A673 (cell line): ENCODE measurements around the gene KBTBD12. TPM values are rescaled to one million over a fixed set of nuclear protein-coding genes. Genes with fewer than 3 reads are reported as not detected.
"Not testable (repeated sequence)": the region's sequence is repeated elsewhere in the genome, so short reads cannot be mapped to it uniquely, and the experiment has no call there.

Experiments
- BruUV-seq: library from RNA; stranded (reverse); fragments of 400-500 nt; replicated peaks from 2 replicates; lab custom pipeline; 2021; lab: Mats Ljungman, UMichigan
- CTCF ChIA-PET: fragments of 300-600 bp; sonication (Branson Sonifier 250); formaldehyde crosslinking; loops from one replicate; lab custom pipeline; 2022; ENCODE audit warnings: antibody characterized with exemption; lab: Charles Lee
- POLR2A ChIA-PET: fragments of 300-600 bp; sonication (Branson Sonifier 250); formaldehyde crosslinking; loops from one replicate; lab custom pipeline; 2022; ENCODE audit warnings: antibody characterized with exemption; ENCODE audit not compliant: low non-redundant PET; lab: Charles Lee
- DNase-seq: peaks from one replicate; pipeline ENCODE4 v3.0.0-alpha.2; 2015; ENCODE audit warnings: low spot score
- H3K27ac ChIP-seq: fragments of 200-600 bp; sonication (generic); 2 replicates; pipeline ENCODE4 v1.5.1; 2016; ENCODE audit warnings: mixed run types, low read depth, mild to moderate bottlenecking, mixed read lengths, antibody characterized with exemption, low read length; ENCODE audit not compliant: poor library complexity, severe bottlenecking
- H3K27me3 ChIP-seq: fragments of 200-600 bp; sonication (generic); replicated peaks from 2 replicates; pipeline ENCODE4 v1.6.1; 2017; ENCODE audit warnings: mixed run types, low read depth, mild to moderate bottlenecking, mixed read lengths, antibody characterized with exemption, low read length; ENCODE audit not compliant: insufficient read depth, poor library complexity
- H3K36me3 ChIP-seq: fragments of 200-600 bp; sonication (generic); 2 replicates; pipeline ENCODE4 v1.6.1; 2016; ENCODE audit warnings: mixed run types, mild to moderate bottlenecking, mixed read lengths, antibody characterized with exemption, low read length; ENCODE audit not compliant: insufficient read depth, poor library complexity, severe bottlenecking
- H3K4me1 ChIP-seq: fragments of 200-600 bp; sonication (generic); 2 replicates; pipeline ENCODE4 v1.6.1; 2017; ENCODE audit warnings: mixed run types, mild to moderate bottlenecking, mixed read lengths, antibody characterized with exemption, low read length; ENCODE audit not compliant: insufficient read depth, poor library complexity, severe bottlenecking
- H3K4me3 ChIP-seq: fragments of 200-600 bp; sonication (generic); 2 replicates; pipeline ENCODE4 v1.5.1; 2016; ENCODE audit warnings: low read depth, mixed run types, mild to moderate bottlenecking, mixed read lengths, low read length; ENCODE audit not compliant: poor library complexity, severe bottlenecking
- H3K9me3 ChIP-seq: fragments of 200-600 bp; sonication (generic); 2 replicates; pipeline ENCODE4 v1.6.1; 2016; ENCODE audit warnings: mixed run types, low read depth, mild to moderate bottlenecking, mixed read lengths, antibody characterized with exemption, low read length; ENCODE audit not compliant: poor library complexity, severe bottlenecking
- CTCF ChIP-seq: fragments of 300-800, 200-600 bp; sonication (generic); conservative IDR thresholded peaks from 2 replicates; pipeline ENCODE4 v1.5.1; 2017; ENCODE audit warnings: low read depth, mild to moderate bottlenecking, antibody characterized with exemption, low read length, moderate library complexity, mixed read lengths
- EZH2 ChIP-seq: fragments of 200-600 bp; sonication (generic); IDR thresholded peaks from 2 replicates; pipeline ENCODE4 v1.6.1; 2017; ENCODE audit warnings: borderline replicate concordance, low read depth, mild to moderate bottlenecking, mixed read lengths, antibody characterized with exemption, low read length; ENCODE audit not compliant: poor library complexity, severe bottlenecking
- intact Hi-C: fragments of 100-400 bp; cut with micrococcal nuclease; formaldehyde crosslinking; loops from one replicate; pipeline ENCODE4 v1.10.0; 2022; ENCODE audit not compliant: unreplicated experiment
- total RNA-seq: library from RNA; stranded (reverse); gene quantifications from 2 replicates; pipeline ENCODE4 v1.2.3, GENCODE V29; 2021

The KBTBD12 gene
- total RNA-seq, 1 experiment from 2014 or later, result not detected

DNA sequence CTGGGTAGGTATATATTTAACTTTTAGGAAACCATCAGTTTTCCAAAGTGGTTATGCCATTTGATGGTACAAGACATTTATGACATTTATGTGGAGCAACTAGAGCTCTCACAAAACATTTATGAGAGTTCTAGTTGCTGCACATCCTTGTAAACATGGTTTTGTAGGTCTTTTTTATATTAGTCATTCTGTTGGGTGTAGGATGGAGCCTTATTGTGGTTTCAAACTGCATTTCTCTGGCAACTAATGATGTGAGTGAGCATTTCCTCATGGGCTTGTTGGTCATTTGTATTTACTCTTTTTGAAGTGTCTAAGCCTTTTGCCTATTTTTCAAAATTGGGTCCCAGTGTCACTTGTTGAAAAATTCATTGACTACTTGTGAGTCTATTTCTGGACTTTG, 47.0 kb upstream of the KBTBD12 start:
- no peak overlapping the region for H3K4me3 ChIP-seq
- CTCF ChIA-PET, result no interaction called here
- no peaks in the 10 kb centered on the region for H3K4me1 ChIP-seq
- TF ChIP-seq CTCF, result no peak
- no peak for TF ChIP-seq EZH2
- H3K27ac ChIP-seq, result no peak overlapping the region
- H3K27me3 ChIP-seq, result peaks cover 30% of the 10 kb centered on the region
- POLR2A ChIA-PET, result no interaction called here
- H3K9me3 ChIP-seq, result no peaks in the 10 kb centered on the region
- H3K36me3 ChIP-seq, result no peaks in the 10 kb centered on the region
- DNase-seq, result no peak
- BruUV-seq, result no TSS peak
- intact Hi-C loops, result no loop called here

GRCh38 chr3:127870156-127870555, 44.9 kb upstream of the KBTBD12 start:
- no peak for DNase-seq
- Histone ChIP-seq H3K4me1 (no peaks in the 10 kb centered on the region), H3K9me3 (no peaks in the 10 kb centered on the region), H3K27ac (no peak overlapping the region), H3K4me3 (no peak overlapping the region), H3K36me3 (no peaks in the 10 kb centered on the region), H3K27me3 (peaks cover 30% of the 10 kb centered on the region)
- ChIA-PET POLR2A (no interaction called here), CTCF (interaction anchor here (0.7 kb wide), 1 partner anchor 173 kb away, joined by 3 read pairs; no protein-coding TSS in a partner anchor)
- no TSS peak for BruUV-seq
- intact Hi-C loops, result no loop called here
- no peak for TF ChIP-seq CTCF
- no peak for TF ChIP-seq EZH2

DNA sequence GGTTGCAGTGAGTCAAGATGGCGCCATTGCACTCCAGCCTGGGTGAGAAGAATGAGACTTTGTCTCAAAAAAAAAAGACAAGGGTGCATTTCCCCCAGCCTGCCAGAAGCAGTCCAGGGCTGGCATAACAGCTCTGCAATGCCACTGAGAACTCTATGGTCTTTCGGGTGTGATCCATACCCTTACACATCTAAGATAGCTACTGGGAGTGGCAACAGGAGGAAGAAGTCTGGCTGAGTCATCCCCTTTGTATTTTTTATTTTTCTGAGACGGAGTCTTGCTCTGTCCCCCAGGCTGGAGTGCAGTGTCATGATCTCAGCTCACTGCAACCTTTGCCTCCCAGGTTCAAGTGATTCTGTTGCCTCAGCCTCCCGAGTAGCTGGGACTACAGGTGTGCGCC, 40.9 kb upstream of the KBTBD12 start:
- BruUV-seq, H3K4me1 ChIP-seq, H3K36me3 ChIP-seq, POLR2A ChIA-PET, H3K27ac ChIP-seq, H3K9me3 ChIP-seq, DNase-seq, intact Hi-C loops, H3K4me3 ChIP-seq: not testable (repeated sequence)
- CTCF ChIA-PET, result interaction anchor here (0.7 kb wide), 1 partner anchor 136 kb away, joined by 4 read pairs; no protein-coding TSS in a partner anchor
- peaks cover 19% of the 10 kb centered on the region for H3K27me3 ChIP-seq

DNA sequence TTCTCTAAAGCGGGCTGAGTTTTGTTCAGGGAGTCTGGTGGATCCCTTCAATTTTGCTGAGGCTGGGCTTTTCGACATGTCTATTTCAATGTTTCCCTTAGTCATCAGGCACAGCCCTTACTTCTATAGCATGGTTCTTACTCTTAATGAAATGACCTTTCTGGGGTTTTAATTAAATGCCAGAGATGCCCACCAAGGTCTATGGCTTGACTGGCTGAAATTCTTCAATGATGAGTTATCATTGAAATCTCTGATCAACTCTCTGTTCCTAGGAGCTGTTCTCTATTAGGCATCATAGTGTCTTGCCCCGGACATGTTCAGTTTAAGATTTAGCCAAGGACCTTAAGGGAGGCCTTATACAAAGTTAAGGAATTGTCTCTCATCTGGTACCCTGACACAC, 33.4 kb upstream of the KBTBD12 start:
- CTCF ChIA-PET, result no interaction called here

More for the DNA sequence above, 33.4 kb upstream of the KBTBD12 start:
- no peak for TF ChIP-seq EZH2
- no peak for TF ChIP-seq CTCF
- BruUV-seq, result no TSS peak
- H3K27ac ChIP-seq, result no peak overlapping the region
- H3K4me3 ChIP-seq, result no peak overlapping the region
- peaks cover 13% of the 10 kb centered on the region for H3K27me3 ChIP-seq
- H3K9me3 ChIP-seq, result no peaks in the 10 kb centered on the region
- no peaks in the 10 kb centered on the region for H3K4me1 ChIP-seq
- no peaks in the 10 kb centered on the region for H3K36me3 ChIP-seq
- POLR2A ChIA-PET, result no interaction called here
- intact Hi-C loops, result no loop called here
- no peak for DNase-seq
